ENCODE data around the gene RRP1. TPM values are rescaled to one million over a fixed set of nuclear protein-coding genes. Genes with fewer than 3 reads are reported as not detected.

The RRP1 gene
- total RNA-seq, 1 experiment from 2014 or later: 76.7 TPM

DNA sequence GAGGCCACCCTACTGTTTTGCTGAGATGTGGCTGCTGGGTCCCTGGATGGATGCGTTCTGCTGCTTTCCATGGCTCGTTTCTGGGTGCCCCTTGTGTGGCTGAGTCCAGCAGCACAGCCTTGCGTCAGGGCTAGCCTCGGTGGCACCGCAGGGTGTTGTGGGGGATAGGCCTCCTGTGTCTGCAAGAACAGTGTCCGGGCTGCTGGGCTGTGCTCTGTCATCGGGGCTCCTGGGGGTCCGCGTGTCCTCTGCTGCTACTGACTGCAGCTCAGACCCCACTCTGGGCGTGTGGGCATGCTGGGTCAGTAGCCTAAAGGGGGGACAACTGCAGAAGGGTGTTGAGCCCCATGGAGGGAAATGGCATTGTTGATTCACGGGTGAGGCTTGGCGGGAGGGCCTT lies 4.9 kb downstream of the RRP1 start:
- Histone ChIP-seq H3K9ac (ENCODE audit: extremely low read depth, insufficient read length, low read length) (no peak overlapping the region), H3K14ac (ENCODE audit: insufficient read depth, low read length) (no peak overlapping the region), H3K79me1 (ENCODE audit: insufficient read depth, low read depth, low read length, poor library complexity, severe bottlenecking) (peaks cover 4% of the 10 kb centered on the region), H3K18ac (ENCODE audit: insufficient read length, low read depth, low read length) (no peak overlapping the region), H3T11ph (ENCODE audit: low read length) (no peak overlapping the region), H3K79me2 (ENCODE audit: insufficient read depth, low read length) (peaks cover 14% of the 10 kb centered on the region; the same call in 1 of the 2 replicates), H3K4me2 (ENCODE audit: insufficient read depth, insufficient read length, low read length) (no peak overlapping the region), H2AFZ (ENCODE audit: low read length) (no peak overlapping the region), H3K56ac (ENCODE audit: insufficient read length, low read depth, low read length) (no peak overlapping the region), H4K20me1 (ENCODE audit: control insufficient read depth, insufficient read depth, insufficient read length) (no peaks in the 10 kb centered on the region), H2AK5ac (ENCODE audit: insufficient read length, low read length) (no peak overlapping the region), H2BK12ac (ENCODE audit: insufficient read length, low read depth, low read length) (no peak overlapping the region), H3K27me3 (ENCODE audit: insufficient read depth, low read length) (no peaks in the 10 kb centered on the region), H3K9me3 (ENCODE audit: control insufficient read depth, low read depth, low read length) (no peaks in the 10 kb centered on the region), H3K27ac (ENCODE audit: insufficient read length, low read depth, low read length) (no peak overlapping the region), H4K8ac (replicated peaks; ENCODE audit: insufficient read length, low read depth, low read length) (no peak overlapping the region), H3K4ac (ENCODE audit: low read depth, low read length) (no peak overlapping the region), H3K23ac (ENCODE audit: insufficient read length, low read depth, low read length) (no peak overlapping the region), H4K5ac (ENCODE audit: insufficient read length, low read depth, low read length) (no peak overlapping the region), H4K91ac (ENCODE audit: insufficient read length, low read depth, low read length) (no peak overlapping the region), H3K23me2 (ENCODE audit: insufficient read length, low read depth, low read length, poor library complexity, severe bottlenecking) (peaks cover 6% of the 10 kb centered on the region), H2BK15ac (ENCODE audit: low read depth, low read length) (no peak overlapping the region), H2BK5ac (ENCODE audit: insufficient read length, low read length) (no peak overlapping the region), H2BK120ac (ENCODE audit: low read depth, low read length, poor library complexity, severe bottlenecking) (no peak overlapping the region), H2BK20ac (ENCODE audit: low read depth, low read length, poor library complexity, severe bottlenecking) (no peak overlapping the region), H3K4me1 (ENCODE audit: insufficient read depth, low read length) (no peaks in the 10 kb centered on the region)
- no peak overlapping the region for H3K4me3 Mint-ChIP-seq
- peaks cover 3 to 11% of the 10 kb centered on the region in 2 experiments for H3K4me1 Mint-ChIP-seq
- no peaks in the 10 kb centered on the region for H3K27me3 Mint-ChIP-seq (ENCODE audit: low read depth)
- H3K36me3 Mint-ChIP-seq (ENCODE audit: insufficient read depth in 1 of 3, low read depth in 3 of 3): peaks cover 65 to 93% (median 86%) of the 10 kb centered on the region in 3 experiments
- no peak overlapping the region for H3K27ac Mint-ChIP-seq
- TF ChIP-seq, protein P1, sequence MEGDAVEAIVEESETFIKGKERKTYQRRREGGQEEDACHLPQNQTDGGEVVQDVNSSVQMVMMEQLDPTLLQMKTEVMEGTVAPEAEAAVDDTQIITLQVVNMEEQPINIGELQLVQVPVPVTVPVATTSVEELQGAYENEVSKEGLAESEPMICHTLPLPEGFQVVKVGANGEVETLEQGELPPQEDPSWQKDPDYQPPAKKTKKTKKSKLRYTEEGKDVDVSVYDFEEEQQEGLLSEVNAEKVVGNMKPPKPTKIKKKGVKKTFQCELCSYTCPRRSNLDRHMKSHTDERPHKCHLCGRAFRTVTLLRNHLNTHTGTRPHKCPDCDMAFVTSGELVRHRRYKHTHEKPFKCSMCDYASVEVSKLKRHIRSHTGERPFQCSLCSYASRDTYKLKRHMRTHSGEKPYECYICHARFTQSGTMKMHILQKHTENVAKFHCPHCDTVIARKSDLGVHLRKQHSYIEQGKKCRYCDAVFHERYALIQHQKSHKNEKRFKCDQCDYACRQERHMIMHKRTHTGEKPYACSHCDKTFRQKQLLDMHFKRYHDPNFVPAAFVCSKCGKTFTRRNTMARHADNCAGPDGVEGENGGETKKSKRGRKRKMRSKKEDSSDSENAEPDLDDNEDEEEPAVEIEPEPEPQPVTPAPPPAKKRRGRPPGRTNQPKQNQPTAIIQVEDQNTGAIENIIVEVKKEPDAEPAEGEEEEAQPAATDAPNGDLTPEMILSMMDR (conservative IDR thresholded peaks at IDR 0.05): no peak
- peaks cover 3% of the 10 kb centered on the region in 2 experiments; a peak in 2 of 5 replicates for H3K9me3 Mint-ChIP-seq
- no peak for DNase-seq
- no CpG with 5 or more reads among the region's 12 CpGs for WGBS (ENCODE audit: extremely low coverage, insufficient read length, low lambda C conversion rate)

Data from H9 (cell line).